GM12865 (cell line): Measurements from ENCODE around the gene DIPK1B.
"Not testable (repeated sequence)": the region's sequence is repeated elsewhere in the genome, so short reads cannot be mapped to it uniquely, and the experiment has no call there.

Experiments
- DNase-seq: peaks from one replicate; pipeline ENCODE4 v3.0.0; 2010; ENCODE audit warnings: low read depth
- H3K4me3 ChIP-seq: 2 replicates; pipeline ENCODE4 v1.5.1; 2011; ENCODE audit warnings: mild to moderate bottlenecking, low read depth, low read length, control low read depth
- CTCF ChIP-seq: IDR thresholded peaks from 2 replicates; pipeline ENCODE4 v1.5.1; 2011; ENCODE audit warnings: low read length, control low read depth, low read depth, inconsistent platforms; ENCODE audit not compliant: insufficient read depth; ENCODE audit errors: missing control alignments

The DIPK1B gene

GRCh38 chr9:136750526-136750925, 38.2 kb downstream of the DIPK1B start:
- TF ChIP-seq CTCF: no peak
- no peak overlapping the region for H3K4me3 ChIP-seq
- no peak for DNase-seq

- DNase-seq: no peak
- no peak overlapping the region for H3K4me3 ChIP-seq
- TF ChIP-seq CTCF: no peak
These were observed 38.9 kb downstream of the DIPK1B start for GRCh38 chr9:136751244-136751643.

GRCh38 chr9:136751814-136752213, 39.4 kb downstream of the DIPK1B start:
- no peak for TF ChIP-seq CTCF
- H3K4me3 ChIP-seq: no peak overlapping the region
- no peak for DNase-seq

GRCh38 chr9:136753371-136754058, 41.1 kb downstream of the DIPK1B start:
- no peak for TF ChIP-seq CTCF
- no peak overlapping the region for H3K4me3 ChIP-seq
- no peak for DNase-seq

GRCh38 chr9:136754059-136754572, 41.7 kb downstream of the DIPK1B start:
- H3K4me3 ChIP-seq: no peak overlapping the region
- DNase-seq: no peak
- TF ChIP-seq CTCF: no peak

GRCh38 chr9:136754626-136755301, 42.4 kb downstream of the DIPK1B start:
- no peak for DNase-seq
- H3K4me3 ChIP-seq: no peak overlapping the region
- no peak for TF ChIP-seq CTCF

- not testable (repeated sequence) for H3K4me3 ChIP-seq, DNase-seq
These were observed 43.1 kb downstream of the DIPK1B start for GRCh38 chr9:136755302-136756133.
